GM19463 (cell line): ENCODE results near the gene MDM2.

ENCODE experiments used
- ATAC-seq: cut with Tn5 transposase; IDR thresholded peaks from one replicate; pipeline ENCODE4 v1.9.1; 2021; ENCODE audit warnings: mild to moderate bottlenecking, moderate library complexity; ENCODE audit not compliant: unreplicated experiment

The MDM2 gene

DNA sequence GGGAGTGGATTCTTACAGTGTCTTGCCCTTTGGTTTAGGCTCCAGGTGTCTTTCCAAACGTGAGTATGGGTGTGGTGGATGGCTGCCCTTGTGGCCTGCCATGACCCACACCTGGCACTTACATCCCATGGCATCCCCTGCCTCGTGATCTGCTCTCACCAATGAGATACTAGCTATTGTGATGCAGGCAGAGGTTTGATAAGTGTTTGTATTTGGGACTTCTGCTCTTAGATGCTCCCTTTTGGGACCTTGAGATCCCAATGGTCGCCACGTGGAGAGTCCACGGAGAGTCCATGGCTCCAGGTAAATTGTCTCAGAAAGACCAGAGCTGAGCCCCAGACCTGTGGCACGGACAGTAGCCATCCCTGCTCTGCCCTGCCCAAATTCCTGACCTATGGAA, 62.5 kb downstream of the MDM2 start:
- ATAC-seq, result no peak

DNA sequence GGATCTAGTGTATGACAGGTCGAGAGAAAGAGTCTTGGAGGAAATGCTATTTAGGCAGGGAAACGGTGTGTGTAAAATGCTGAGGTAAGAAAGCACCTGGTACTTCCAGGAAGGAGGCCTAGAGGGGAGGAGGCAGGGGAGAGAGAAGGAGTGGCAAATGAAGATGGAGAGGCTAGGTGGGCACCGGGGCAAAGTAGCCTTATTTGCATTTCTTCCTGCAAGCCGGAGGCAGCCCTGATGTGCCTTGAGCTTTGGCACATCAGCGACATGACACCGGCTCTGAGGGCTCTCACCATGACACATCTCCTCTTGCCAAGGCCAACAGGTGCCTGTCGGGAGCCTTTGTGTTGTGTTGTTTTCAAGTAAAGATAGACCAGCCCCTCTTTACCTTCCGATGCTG, 63.4 kb downstream of the MDM2 start:
- ATAC-seq, result no peak

DNA sequence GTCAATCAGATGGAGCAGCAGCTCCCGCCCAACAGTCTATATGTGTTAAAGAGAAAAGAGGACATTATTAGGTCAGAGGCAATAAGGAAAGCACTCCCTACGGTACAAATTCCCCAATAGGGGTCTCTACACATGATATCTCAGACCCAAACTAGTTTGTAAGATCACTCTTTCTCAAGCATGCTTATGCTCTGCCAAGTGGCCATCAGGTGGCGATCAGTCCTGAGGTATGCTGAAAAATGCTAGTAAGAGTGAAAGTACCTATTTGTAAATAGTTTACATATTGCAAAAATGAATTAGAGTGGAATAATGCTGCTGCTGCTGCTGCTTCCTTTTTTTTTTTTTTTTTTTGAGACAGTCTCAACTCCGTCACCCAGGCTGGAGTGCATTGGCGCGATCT, 63.9 kb downstream of the MDM2 start:
- ATAC-seq, result no peak

DNA sequence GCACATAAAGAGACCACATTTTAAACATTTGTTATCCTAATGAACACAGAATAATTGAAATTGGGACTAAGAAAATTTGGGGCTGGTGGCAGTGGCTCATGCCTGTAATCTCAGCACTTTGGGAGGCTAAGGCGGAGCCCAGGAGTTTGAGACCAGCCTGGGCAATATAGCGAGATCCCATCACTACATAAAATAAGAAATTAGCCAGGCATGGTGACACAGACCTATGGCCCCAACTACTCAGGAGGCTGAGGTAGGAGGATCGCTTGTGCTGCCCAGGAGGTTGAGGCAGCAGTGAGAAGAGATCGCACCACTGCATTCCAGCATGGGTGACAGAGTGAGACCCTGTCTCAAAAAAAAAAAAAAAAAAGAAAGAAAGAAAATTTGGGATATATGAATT, 65.3 kb downstream of the MDM2 start:
- ATAC-seq, result no peak

DNA sequence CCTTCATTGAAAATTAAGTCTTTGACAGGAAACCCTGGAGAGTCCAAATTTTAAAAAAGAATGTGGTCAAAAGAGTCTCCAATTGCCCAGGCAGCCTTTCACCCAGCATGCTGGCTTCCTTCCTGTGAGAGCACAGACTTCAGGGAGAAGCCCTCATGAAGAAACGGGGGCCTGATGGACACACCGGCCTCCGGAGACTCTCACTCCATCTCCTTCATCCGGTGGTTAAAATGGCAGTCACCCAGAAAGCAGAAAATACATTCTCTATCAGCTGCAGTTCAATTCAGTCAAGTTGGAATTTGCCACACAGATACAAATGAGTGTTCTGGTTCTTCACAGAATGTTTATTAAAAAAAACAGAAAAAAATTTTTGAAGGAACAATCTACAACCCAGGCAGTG, 68.5 kb downstream of the MDM2 start:
- no peak for ATAC-seq

DNA sequence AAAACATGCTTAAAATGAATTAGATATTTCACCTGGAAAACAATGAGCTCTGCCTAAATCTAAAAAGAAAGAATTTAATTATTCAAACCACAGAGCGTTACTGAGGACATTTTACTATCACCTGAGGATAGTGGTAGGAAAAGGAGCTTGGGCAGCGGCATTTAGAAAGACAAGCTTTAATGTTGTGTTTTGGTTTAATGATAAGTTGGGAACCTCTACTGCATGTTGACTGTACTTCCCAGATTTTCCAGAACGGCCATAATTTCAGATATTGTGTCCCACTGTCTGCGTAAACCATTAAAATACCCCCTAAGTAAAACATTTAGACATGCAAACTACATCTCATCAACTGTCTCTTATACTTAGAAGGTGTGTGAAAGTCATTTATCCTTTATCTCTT, 69.6 kb downstream of the MDM2 start:
- ATAC-seq, result no peak

DNA sequence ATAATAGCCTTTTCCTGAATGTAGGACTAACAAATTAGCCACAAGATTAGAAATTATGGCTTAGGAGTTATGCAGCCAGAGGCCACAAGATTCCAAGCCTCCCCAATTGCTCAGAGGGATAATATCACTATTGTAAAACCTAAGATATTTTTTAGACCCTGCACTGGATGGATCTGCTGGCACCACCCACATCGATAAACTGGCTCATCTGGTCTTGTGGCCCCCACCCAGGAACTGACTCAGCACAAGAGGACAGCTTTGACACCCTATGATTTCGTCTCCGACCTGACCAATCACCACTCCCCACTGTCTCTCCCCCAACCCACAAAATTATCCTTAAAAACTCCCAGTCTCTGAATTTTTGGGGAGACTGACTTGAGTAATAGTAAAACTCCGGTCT, 70.3 kb downstream of the MDM2 start:
- ATAC-seq, result no peak

DNA sequence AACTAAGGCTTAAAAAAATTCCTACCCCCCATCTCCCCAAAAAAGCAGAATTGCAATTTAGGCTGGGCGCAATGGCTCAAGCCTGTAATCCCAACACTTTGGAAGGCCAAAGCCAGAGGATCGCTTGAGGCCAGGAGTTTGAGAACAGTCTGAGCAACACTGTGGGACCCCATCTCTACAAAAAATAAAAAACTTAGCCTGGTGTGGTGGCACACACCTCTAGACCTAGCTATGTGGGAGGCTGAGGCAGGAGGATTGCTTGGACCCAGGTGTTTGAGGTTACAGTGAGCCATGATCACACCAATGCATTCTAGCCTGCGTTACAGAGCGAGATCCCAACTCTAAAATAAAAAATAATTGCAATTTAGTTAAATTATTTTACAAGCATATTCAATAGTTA, 70.9 kb downstream of the MDM2 start:
- ATAC-seq, result no peak

DNA sequence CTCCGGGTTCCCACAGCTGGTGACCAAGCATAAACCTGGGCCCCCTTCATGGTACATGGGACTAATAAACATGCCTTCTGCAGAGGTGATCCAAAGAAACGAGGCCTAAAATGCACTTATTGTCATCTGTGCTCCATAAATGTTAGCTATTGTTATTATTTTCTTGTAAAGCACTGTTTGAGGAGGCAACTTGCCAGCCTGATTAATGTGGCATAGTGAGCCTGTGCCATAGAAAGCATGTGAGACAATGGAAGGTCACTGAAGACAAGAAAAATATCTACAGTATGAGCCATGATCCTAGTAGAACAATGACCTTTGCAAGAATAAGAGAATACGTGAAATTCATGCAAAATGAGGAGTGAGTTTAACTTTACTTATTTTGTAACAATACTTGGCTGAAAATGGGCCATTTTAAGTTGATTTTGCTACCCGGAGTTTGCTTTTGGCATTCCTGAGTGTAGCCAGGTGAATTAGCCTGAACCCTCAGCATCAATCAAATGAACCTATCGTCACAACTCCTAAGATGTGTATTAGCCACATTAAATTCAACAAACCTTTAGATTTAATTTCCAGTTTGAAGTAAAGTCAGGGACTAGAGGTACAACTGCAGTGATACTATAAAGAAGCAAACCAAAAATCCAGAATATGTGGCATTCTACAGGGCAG, 72.8 kb downstream of the MDM2 start:
- ATAC-seq, result no peak

DNA sequence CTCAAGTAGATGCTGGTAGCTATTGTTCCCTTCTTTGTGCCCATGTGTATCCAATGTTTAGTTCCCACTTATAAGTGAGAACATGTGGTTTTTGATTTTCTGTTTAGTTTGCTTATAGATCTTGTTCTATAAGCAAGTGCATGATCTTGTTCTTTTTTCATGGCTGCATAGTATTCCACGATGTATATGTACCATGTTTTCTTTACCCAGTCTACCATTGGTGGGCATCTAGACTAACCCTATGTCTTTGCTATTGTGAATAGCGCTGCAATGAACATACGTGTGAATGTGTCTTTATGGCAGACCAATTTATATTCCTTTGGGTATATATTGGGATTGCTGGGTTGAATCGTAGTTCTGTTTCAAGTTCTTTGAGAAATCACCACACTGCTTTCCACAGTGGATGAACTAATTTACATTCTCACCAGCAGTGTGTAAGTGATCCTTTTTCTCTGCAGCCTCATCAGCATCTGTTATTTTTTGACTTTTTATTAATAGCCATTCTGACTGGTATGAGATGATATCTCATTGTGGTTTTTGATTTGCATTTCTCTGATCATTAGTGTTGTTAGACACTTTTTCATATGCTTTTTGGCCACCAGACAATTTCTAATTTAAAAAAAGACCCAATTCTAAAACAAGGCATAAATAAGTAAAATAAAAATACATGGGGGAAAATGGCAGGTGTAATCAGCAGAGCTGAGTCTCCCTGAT, 74.4 kb downstream of the MDM2 start:
- ATAC-seq, result no peak

DNA sequence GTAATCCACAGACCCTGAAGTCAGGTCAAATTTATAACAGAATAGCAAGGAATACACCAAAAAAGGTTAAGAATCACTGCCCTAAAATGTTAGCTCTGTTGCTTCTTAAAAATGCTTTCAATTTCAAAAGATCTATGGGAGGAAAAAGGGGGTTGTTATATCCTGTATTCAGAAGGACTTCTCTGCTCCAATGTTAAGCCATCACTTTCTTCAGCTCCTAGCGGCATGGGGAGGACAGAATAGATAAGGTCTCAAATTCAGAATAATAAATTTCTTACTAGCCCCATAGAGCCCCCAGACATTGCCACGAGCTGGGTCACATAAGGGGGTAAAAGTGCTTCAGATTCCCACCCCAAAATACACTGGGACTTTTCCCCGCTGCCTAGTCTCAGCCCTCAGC, 75.2 kb downstream of the MDM2 start:
- ATAC-seq, result no peak

DNA sequence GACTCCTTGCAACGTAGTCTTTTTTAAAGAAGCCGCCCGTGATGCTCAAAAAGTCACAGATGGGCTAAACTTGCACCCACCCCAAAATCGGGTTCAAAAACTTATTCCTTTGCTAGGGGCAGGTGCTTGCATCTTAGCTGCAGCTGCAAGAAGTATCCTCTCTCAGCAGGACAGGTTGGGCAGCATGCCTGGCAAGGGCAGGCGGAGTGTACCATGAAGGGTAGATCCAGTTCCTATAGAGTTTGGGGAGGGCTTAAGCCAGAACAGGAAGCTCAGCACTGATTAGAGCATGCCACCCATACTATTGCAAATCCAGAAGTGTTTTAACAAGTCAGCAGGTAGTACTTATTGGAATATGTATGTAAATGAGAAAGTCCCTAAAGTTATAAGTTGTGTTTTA, 76.3 kb downstream of the MDM2 start:
- ATAC-seq, result no peak

DNA sequence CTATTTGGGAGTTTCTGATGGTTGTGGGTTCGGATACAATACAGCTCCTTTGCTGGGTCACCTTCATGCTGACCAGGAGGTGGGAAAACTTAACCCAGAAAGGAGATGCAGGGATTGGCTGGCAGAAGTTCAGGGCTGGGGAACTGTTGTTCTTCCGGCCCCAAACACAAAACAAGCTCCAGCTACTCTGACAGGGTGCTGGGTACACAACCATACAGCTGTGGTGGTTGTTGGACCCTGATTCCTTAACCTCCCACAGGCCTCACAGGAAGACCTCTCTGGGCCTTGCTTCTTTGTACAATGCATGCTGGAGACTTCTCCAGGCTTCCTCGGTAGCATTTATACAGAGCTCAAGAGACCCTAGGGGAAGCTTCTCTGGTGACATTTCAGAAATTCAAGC, 77.4 kb downstream of the MDM2 start:
- no peak for ATAC-seq

DNA sequence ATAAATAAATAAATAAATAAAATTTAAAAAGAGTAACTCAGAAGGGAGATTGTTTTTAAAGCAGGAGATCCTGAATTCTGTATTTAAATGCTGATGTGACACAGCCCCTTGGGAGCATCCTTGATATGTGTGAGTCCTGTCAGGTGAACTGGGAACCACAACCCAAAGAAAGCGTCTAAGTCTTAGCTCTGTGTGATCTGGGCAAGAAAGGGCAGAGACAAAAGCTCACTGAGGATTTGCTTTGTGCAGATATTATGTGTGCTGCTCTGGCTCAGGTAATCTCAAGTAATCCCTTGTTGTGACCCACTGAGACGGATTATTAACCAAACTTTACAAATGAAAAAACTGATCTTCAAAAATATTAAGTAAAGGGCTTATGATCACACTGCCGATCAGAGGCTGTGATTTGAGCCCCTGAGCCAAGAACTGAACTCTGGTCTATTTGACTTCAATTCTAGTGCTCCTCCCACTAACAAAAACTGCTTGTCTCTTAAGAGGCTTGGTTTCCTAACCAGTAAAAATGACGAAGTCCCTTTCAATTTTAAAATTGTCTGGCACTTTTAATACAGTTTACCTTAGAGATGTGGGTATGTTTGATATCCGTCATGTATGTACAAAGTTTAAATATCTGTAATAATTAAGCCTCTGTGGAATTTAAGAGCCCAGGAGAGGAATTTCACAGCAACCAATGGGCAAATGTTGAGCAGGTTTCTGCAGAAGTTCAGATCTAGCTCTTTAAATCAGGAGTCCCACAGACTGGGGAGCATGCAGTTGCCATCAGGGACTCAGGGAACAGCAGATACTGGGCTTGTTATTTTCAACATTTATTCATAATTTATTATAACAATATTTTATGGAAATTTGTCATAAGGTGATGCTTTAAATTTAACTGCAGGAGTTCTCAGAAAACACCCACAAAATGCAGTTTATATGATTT, 78.9 kb downstream of the MDM2 start:
- no peak for ATAC-seq

DNA sequence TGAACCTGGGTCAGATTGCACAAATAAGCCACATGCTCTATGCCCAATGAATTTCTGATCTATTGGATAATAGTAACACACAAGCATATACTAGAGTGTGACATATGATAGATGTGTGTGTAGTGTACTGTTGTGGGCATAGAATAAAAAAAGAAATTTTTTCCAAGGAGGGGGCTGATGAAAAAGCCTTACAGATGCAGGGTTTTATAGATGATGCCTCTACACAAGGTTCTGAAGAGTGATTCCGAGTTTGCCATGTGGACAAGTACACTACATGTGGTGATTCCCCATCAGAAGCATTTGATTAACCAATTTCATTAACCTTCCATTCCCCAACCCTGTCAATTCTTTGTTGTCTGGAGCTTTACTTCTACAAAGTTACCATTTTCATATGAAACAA, 79.7 kb downstream of the MDM2 start:
- ATAC-seq, result no peak

DNA sequence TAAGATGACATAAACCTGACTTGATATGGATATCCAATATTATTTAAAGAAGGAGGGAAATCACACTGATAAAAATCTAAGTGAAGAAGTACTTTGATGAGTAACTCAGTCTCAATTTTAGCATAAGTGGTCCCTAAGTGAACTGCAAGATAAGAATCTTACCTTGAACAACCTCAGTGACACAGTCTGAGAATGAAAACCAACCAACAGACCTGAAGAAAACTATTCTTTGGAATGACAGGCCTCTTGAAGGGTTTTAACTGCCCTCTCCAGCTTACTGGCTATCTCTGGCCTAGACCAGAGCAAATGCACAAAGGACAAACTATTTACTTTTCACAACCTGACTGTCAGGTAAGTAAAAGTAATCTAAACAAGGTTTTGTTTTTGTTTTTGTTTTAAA, 80.3 kb downstream of the MDM2 start:
- no peak for ATAC-seq

DNA sequence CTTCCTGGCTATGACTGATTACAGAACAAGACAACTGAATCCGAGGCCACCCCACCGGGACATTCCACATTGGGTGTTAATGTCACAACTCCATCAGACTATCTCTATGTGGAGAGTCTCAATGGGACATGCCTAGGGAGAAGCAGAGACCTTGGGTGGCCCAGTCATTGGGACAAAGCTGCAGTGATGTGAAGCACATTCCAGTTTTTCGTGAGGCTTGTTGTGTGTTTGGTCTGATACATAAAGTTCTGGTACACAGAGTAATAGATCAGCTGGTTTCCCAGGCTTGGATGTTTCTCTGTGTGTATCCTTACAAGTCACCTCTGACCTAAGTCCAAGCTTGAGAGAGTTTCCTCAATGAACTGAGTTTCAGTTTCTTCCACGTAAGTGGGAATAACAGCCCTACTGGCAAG, 82.7 kb downstream of the MDM2 start:
- ATAC-seq, result no peak

DNA sequence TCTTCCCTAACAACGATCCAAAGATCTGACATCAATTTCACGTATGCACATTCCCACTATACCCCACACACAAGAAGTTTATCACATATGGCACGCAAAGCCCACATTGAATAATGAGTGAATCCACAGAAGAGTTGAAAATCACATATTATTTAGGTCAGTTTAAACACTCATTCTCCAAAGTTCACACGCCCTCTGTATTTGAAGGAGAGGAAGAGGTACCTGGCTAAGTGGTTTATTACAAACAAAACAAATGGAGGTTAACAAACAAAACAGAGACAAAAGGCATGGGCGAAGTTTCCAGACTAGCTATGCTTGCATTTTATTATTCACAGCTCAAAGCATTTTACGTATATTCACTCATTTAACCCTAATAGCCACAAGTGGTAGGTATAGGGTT, 83.2 kb downstream of the MDM2 start:
- ATAC-seq, result no peak

DNA sequence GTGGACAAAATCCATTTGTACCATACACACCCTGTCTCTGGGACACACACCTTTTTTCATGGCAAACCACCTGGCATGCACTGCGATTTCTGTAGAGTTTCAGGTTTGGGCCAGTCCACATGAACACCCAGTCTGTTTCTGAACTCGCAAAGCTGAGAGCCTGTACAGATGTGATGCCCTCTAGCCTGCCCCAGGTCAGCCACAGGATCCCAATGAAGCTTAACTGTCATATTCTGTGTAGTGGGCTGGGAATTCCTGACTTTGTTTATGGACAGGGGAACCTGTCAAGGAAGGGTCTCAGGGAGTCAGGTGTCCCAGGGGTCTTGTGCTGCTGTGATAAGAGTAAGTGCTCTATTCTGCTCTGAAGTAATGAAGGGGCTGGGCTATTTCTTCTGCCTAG, 85.2 kb downstream of the MDM2 start:
- ATAC-seq, result no peak

DNA sequence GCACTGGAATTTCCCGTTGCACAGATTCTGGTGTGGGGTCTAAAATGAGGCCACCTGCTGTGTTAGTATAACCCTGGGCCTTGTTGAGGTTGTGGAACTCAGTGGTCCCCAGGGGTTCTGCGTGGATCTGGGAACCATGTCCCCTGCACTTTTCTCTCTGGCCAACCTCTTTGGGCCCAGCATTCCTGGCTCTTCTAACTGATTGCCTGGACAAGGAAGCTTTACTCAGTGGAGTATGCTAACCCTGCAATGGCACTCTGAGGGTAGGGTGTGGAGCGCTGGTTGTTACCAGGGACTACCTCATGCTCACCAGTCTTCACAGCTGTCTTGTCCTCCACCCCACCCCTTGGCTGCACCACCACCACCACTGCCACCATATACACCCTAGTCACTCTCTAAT, 85.8 kb downstream of the MDM2 start:
- no peak for ATAC-seq

DNA sequence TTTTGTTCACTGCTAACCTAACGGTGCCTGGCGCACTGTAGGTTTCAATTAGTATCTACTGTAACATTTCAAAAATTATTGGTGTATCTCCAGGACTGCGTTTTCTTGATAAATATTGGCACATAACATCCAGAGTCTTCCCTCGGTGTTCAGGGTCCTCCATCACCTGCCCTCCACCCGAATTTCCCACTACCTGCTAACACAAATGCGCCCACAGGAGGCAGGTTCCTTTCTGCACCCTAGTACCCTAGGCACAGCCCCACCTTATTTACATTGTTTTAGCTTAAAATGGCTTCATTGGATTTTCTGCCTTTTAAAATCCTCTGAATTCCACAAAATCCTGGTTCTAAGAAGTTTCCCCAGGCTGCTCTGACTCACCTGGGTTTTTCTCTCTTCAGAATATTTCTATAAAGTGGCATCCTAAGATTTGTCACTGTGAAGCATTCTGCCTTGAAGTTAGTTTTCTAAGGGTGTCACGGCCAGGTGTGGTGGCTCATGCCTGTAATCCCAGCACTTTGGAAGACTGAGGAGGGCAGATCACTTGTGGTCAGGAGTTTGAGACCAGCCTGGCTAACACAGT, 86.4 kb downstream of the MDM2 start:
- no peak for ATAC-seq
